Cardiac fibroblast (primary cell): Measurements from ENCODE around the gene PCK2.
"Not testable (repeated sequence)": the region's sequence is repeated elsewhere in the genome, so short reads cannot be mapped to it uniquely, and the experiment has no call there.

Experiments
- DNase-seq, 2 donors: peaks; one replicate each; pipeline versions ENCODE4 v3.0.0 to v3.0.0-alpha.2; 2010; ENCODE audit warnings: low read depth in 2 of 2
- H3K4me3 ChIP-seq, 2 donors: replicated peaks in 1 of 2; 1 replicate in 1 of 2; 2 replicates in 1 of 2; pipeline ENCODE4 v1.5.1; 2011; ENCODE audit warnings: low read depth in 2 of 2, low read length in 2 of 2, mild to moderate bottlenecking in 2 of 2, moderate library complexity in 1 of 2
- CTCF ChIP-seq: IDR thresholded peaks from one replicate; pipeline ENCODE4 v1.5.1; 2011; ENCODE audit warnings: low read depth, mild to moderate bottlenecking, low read length, inconsistent platforms

Gene PCK2

GRCh38 chr14:24098229-24098926, 4.3 kb downstream of the PCK2 start:
- DNase-seq: no peak
- H3K4me3 ChIP-seq: no peak overlapping the region
- no peak for TF ChIP-seq CTCF

GRCh38 chr14:24098927-24099813, 5.1 kb downstream of the PCK2 start:
- TF ChIP-seq CTCF: no peak
- no peak overlapping the region for H3K4me3 ChIP-seq
- no peak for DNase-seq

GRCh38 chr14:24100197-24100981, 6.3 kb downstream of the PCK2 start:
- H3K4me3 ChIP-seq: no peak overlapping the region
- no peak for DNase-seq
- no peak for TF ChIP-seq CTCF

GRCh38 chr14:24100982-24101494, 6.9 kb downstream of the PCK2 start:
- DNase-seq: no peak
- no peak for TF ChIP-seq CTCF
- no peak overlapping the region for H3K4me3 ChIP-seq

GRCh38 chr14:24102357-24103048, 8.4 kb downstream of the PCK2 start:
- no peak for TF ChIP-seq CTCF

GRCh38 chr14:24103451-24103850, 9.3 kb downstream of the PCK2 start:
- no peak for DNase-seq
- H3K4me3 ChIP-seq: no peak overlapping the region
- no peak for TF ChIP-seq CTCF

More at GRCh38 chr14:24102357-24103048, 8.4 kb downstream of the PCK2 start:
- no peak overlapping the region for H3K4me3 ChIP-seq
- DNase-seq: no peak

- DNase-seq, H3K4me3 ChIP-seq: not testable (repeated sequence)
These were observed 11.6 kb downstream of the PCK2 start for GRCh38 chr14:24105609-24106239.
